ENCODE data around the gene SESTD1. TPM values are rescaled to one million over a fixed set of nuclear protein-coding genes. Genes with fewer than 3 reads are reported as not detected.
A peak's percentile ranks its signal among the peaks of the same experiment; 100 is the strongest.

Gene SESTD1
- total RNA-seq (2014; rRNA removed; shearing (Covaris generic); ENCODE audit: low replicate concordance), result 8.6 and 24.7 TPM in 2 replicates

- peak; percentile 65 for DNase-seq (ENCODE audit: low read depth)
- in situ Hi-C loops (cut with HindIII; ENCODE audit: low pct_unique_long_range_greater_than_20kb, low sequenced_read_pairs), result no loop called here
Measured at GRCh38 chr2:179264368-179265081, at the start of gene SESTD1. Gene SESTD1, minus strand, starts transcription at chr2:179264832. Its CDS starts 72,991 bp downstream, at chr2:179191841.

- in situ Hi-C loops (cut with HindIII; ENCODE audit: low pct_unique_long_range_greater_than_20kb, low sequenced_read_pairs), result no loop called here
- no peak for DNase-seq (ENCODE audit: low read depth)
Measured at GRCh38 chr2:179313057-179313456, 48.4 kb upstream of the SESTD1 start.

- in situ Hi-C loops (cut with HindIII; ENCODE audit: low pct_unique_long_range_greater_than_20kb, low sequenced_read_pairs), result no loop called here
- DNase-seq (ENCODE audit: low read depth), result no peak
Measured at GRCh38 chr2:179311101-179311500, 46.5 kb upstream of the SESTD1 start.

GRCh38 chr2:179307616-179308371 is 43.2 kb upstream of the SESTD1 start:
- no peak for DNase-seq (ENCODE audit: low read depth)
- in situ Hi-C loops (cut with HindIII; ENCODE audit: low pct_unique_long_range_greater_than_20kb, low sequenced_read_pairs), result no loop called here

- DNase-seq (ENCODE audit: low read depth), result no peak
- in situ Hi-C loops (cut with HindIII; ENCODE audit: low pct_unique_long_range_greater_than_20kb, low sequenced_read_pairs), result no loop called here
Measured at GRCh38 chr2:179305125-179305524, 40.5 kb upstream of the SESTD1 start.

- no peak for DNase-seq (ENCODE audit: low read depth)
- in situ Hi-C loops (cut with HindIII; ENCODE audit: low pct_unique_long_range_greater_than_20kb, low sequenced_read_pairs), result no loop called here
Measured at GRCh38 chr2:179304424-179304823, 39.8 kb upstream of the SESTD1 start.

GRCh38 chr2:179302764-179303571 is 38.3 kb upstream of the SESTD1 start:
- in situ Hi-C loops (cut with HindIII; ENCODE audit: low pct_unique_long_range_greater_than_20kb, low sequenced_read_pairs), result no loop called here
- DNase-seq (ENCODE audit: low read depth), result no peak

GRCh38 chr2:179302149-179302548 is 37.5 kb upstream of the SESTD1 start:
- in situ Hi-C loops (cut with HindIII; ENCODE audit: low pct_unique_long_range_greater_than_20kb, low sequenced_read_pairs), result no loop called here
- no peak for DNase-seq (ENCODE audit: low read depth)

- DNase-seq (ENCODE audit: low read depth), result no peak
- in situ Hi-C loops (cut with HindIII; ENCODE audit: low pct_unique_long_range_greater_than_20kb, low sequenced_read_pairs), result no loop called here
Measured at GRCh38 chr2:179298666-179299065, 34.0 kb upstream of the SESTD1 start.

- no peak for DNase-seq (ENCODE audit: low read depth)
- in situ Hi-C loops (cut with HindIII; ENCODE audit: low pct_unique_long_range_greater_than_20kb, low sequenced_read_pairs), result no loop called here
Measured at GRCh38 chr2:179297927-179298326, 33.3 kb upstream of the SESTD1 start.

- in situ Hi-C loops (cut with HindIII; ENCODE audit: low pct_unique_long_range_greater_than_20kb, low sequenced_read_pairs), result no loop called here
- no peak for DNase-seq (ENCODE audit: low read depth)
Measured at GRCh38 chr2:179290329-179290728, 25.7 kb upstream of the SESTD1 start.

GRCh38 chr2:179285060-179285459 is 20.4 kb upstream of the SESTD1 start:
- DNase-seq (ENCODE audit: low read depth), result no peak
- in situ Hi-C loops (cut with HindIII; ENCODE audit: low pct_unique_long_range_greater_than_20kb, low sequenced_read_pairs), result no loop called here

- in situ Hi-C loops (cut with HindIII; ENCODE audit: low pct_unique_long_range_greater_than_20kb, low sequenced_read_pairs), result no loop called here
- DNase-seq (ENCODE audit: low read depth), result no peak
Measured at GRCh38 chr2:179277429-179278196, 13.0 kb upstream of the SESTD1 start.

GRCh38 chr2:179275253-179276012 is 10.8 kb upstream of the SESTD1 start:
- no peak for DNase-seq (ENCODE audit: low read depth)
- in situ Hi-C loops (cut with HindIII; ENCODE audit: low pct_unique_long_range_greater_than_20kb, low sequenced_read_pairs), result no loop called here

GRCh38 chr2:179274749-179275148 is 10.1 kb upstream of the SESTD1 start:
- in situ Hi-C loops (cut with HindIII; ENCODE audit: low pct_unique_long_range_greater_than_20kb, low sequenced_read_pairs), result no loop called here
- no peak for DNase-seq (ENCODE audit: low read depth)

- no peak for DNase-seq (ENCODE audit: low read depth)
- in situ Hi-C loops (cut with HindIII; ENCODE audit: low pct_unique_long_range_greater_than_20kb, low sequenced_read_pairs), result no loop called here
Measured at GRCh38 chr2:179273461-179273962, 8.9 kb upstream of the SESTD1 start.

- in situ Hi-C loops (cut with HindIII; ENCODE audit: low pct_unique_long_range_greater_than_20kb, low sequenced_read_pairs), result no loop called here
- peak; percentile 54 for DNase-seq (ENCODE audit: low read depth)
Measured at GRCh38 chr2:179272406-179273192, 8.0 kb upstream of the SESTD1 start.

All from Caki2 (cell line).